A549 treated with dexamethasone at 1 μM for 4 hours (cell line): ENCODE results near the gene NF1. TPM values are rescaled to one million over a fixed set of nuclear protein-coding genes. Genes with fewer than 3 reads are reported as not detected.

Source experiments
- total RNA-seq: library from RNA; stranded (reverse); fragments of 200-300 nt; extraction: Qiagen RNA extraction; gene quantifications from 5 replicates; pipeline ENCODE4 v1.2.3, GENCODE V29; 2022

The NF1 gene, protein sequence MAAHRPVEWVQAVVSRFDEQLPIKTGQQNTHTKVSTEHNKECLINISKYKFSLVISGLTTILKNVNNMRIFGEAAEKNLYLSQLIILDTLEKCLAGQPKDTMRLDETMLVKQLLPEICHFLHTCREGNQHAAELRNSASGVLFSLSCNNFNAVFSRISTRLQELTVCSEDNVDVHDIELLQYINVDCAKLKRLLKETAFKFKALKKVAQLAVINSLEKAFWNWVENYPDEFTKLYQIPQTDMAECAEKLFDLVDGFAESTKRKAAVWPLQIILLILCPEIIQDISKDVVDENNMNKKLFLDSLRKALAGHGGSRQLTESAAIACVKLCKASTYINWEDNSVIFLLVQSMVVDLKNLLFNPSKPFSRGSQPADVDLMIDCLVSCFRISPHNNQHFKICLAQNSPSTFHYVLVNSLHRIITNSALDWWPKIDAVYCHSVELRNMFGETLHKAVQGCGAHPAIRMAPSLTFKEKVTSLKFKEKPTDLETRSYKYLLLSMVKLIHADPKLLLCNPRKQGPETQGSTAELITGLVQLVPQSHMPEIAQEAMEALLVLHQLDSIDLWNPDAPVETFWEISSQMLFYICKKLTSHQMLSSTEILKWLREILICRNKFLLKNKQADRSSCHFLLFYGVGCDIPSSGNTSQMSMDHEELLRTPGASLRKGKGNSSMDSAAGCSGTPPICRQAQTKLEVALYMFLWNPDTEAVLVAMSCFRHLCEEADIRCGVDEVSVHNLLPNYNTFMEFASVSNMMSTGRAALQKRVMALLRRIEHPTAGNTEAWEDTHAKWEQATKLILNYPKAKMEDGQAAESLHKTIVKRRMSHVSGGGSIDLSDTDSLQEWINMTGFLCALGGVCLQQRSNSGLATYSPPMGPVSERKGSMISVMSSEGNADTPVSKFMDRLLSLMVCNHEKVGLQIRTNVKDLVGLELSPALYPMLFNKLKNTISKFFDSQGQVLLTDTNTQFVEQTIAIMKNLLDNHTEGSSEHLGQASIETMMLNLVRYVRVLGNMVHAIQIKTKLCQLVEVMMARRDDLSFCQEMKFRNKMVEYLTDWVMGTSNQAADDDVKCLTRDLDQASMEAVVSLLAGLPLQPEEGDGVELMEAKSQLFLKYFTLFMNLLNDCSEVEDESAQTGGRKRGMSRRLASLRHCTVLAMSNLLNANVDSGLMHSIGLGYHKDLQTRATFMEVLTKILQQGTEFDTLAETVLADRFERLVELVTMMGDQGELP (N-terminal part only)
- total RNA-seq, result 15.1 to 24.8 TPM (median 20.7 TPM) in 5 replicates

DNA sequence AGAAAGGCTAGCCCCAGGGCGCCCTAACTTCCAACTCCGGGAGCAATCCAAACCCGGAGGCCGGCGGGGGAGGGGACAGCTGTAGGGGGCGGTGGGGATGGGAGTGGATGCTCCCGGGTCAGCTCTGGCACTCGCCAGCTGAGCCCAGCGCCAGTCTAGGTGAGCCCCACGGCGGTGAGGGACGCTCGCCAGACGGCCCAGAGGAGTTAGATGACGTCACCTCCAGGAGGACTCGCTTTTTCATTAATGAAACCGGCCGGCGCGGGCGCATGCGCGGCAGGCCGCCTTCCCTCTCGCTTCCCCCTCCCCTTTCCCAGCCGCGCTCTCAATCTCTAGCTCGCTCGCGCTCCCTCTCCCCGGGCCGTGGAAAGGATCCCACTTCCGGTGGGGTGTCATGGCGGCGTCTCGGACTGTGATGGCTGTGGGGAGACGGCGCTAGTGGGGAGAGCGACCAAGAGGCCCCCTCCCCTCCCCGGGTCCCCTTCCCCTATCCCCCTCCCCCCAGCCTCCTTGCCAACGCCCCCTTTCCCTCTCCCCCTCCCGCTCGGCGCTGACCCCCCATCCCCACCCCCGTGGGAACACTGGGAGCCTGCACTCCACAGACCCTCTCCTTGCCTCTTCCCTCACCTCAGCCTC lies at the start of gene NF1:
TSS of gene NF1 (plus strand) at position 378 of the 636 bp plus-strand sequence. CDS start 333 bp downstream, outside the sequence.

GRCh38 chr17:31297090-31297489 lies 202.3 kb downstream of the NF1 start, which contains the start of gene OMG:
Gene OMG, minus strand, starts transcription at chr17:31297239. Its CDS starts 908 bp downstream, at chr17:31296331.

GRCh38 chr17:31313982-31314781 lies 219.4 kb downstream of the NF1 start, which contains the start of gene EVI2B:
Gene EVI2B, minus strand, starts transcription at chr17:31314054. Its CDS starts 8,445 bp downstream, at chr17:31305609.

GRCh38 chr17:31321481-31321880 lies 226.7 kb downstream of the NF1 start, which contains the start of gene EVI2A:
Gene EVI2A, minus strand, starts transcription at chr17:31321622. Its CDS starts 2,609 bp downstream, at chr17:31319013.

DNA sequence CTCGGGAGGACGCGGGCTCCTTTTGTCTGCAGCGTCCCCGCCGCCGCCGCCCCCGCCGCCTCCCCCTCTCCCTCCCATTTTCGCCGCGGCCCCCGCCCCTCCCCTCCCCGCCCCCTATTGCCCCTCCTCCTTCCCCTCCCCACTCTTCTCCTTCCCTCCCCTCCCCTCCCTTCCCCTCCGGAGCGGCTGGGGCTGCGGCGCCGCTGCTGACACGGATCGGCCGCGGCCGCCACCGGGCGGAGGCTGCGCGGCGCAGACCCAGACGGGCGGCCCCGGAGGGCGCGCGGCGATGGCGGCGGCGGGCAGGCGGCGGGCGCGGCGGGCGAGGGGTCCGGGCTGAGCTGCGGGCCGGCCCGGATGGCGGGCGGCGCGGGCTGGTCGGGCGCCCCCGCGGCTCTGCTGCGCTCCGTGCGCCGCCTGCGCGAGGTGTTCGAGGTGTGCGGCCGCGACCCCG lies 296.7 kb downstream of the NF1 start, which contains the start of gene RAB11FIP4:
TSS of gene RAB11FIP4 (plus strand) at position 180 of the 454 bp plus-strand sequence. CDS start at position 358, 178 bp downstream.

Other genes with a start within 250 kb of the NF1 start
- 16.8 to 27.8 TPM (median 18.0 TPM) in 5 replicates for gene TEFM, start 188.7 kb upstream of the NF1 start, total RNA-seq
- 2.8 to 3.6 TPM (median 3.5 TPM) in 5 replicates for gene ADAP2, start 173.0 kb upstream of the NF1 start, total RNA-seq
- 20.9 to 23.6 TPM (median 22.6 TPM) in 5 replicates for gene RNF135, start 123.9 kb upstream of the NF1 start, total RNA-seq
- gene OMG, start 202.3 kb downstream of the NF1 start, total RNA-seq, result not detected in 5 replicates
- 0.07 to 0.13 TPM (median 0.09 TPM) in 3 of 5 replicates, not detected in the others for gene EVI2B, start 219.1 kb downstream of the NF1 start, total RNA-seq
- not detected in 5 replicates for gene EVI2A, start 226.6 kb downstream of the NF1 start, total RNA-seq